Measurements from ENCODE around the gene HMOX1. TPM values are rescaled to one million over a fixed set of nuclear protein-coding genes. Genes with fewer than 3 reads are reported as not detected.

HMOX1 gene
- total and polyA plus RNA-seq, 11 donors, result 2.4 to 126 (median 4.8) TPM

Small RNAs within 50 kb of the gene (microRNA-seq; reads per million reads assigned to microRNA genes)
- gene MIR3909 (6.3 to 11.4 (median 10.1) reads per million in 4 donors), gene MIR6069 (0 reads per million in 4 donors)

Other genes starting within 250 kb of the HMOX1 start
- gene HMGXB4, start 123.6 kb upstream of the HMOX1 start, total RNA-seq, result 10 to 100 TPM in 4 of 9 donors, 1 to 10 TPM in 5; 6.3 to 14.2 (median 9.7) TPM
- 1 to 10 TPM; 5.6 to 7.9 TPM for gene HMGXB4, start 123.6 kb upstream of the HMOX1 start, polyA plus RNA-seq
- gene TOM1, start 81.2 kb upstream of the HMOX1 start, total RNA-seq, result 100 to 1,000 TPM in 2 of 9 donors, 10 to 100 TPM in 7; 46.8 to 362 (median 56.8) TPM
- gene TOM1, start 81.2 kb upstream of the HMOX1 start, polyA plus RNA-seq, result 10 to 100 TPM; 48.6 to 80.6 TPM
- 10 to 100 TPM in 5 of 9 donors, 1 to 10 TPM in 4; 7.3 to 30.2 (median 12.3) TPM for gene MCM5, start 19.0 kb downstream of the HMOX1 start, total RNA-seq
- gene MCM5, start 19.0 kb downstream of the HMOX1 start, polyA plus RNA-seq, result 10 to 100 TPM in 1 of 2 donors, 1 to 10 TPM in 1; 5.9 to 14.0 TPM
- gene RASD2, start 159.7 kb downstream of the HMOX1 start, total RNA-seq, result 10 to 100 TPM in 1 of 9 donors, 1 to 10 TPM in 8; 1.4 to 10.5 (median 5.3) TPM
- 1 to 10 TPM; 3.7 to 4.8 TPM for gene RASD2, start 159.7 kb downstream of the HMOX1 start, polyA plus RNA-seq
- gene MB, start 236.2 kb downstream of the HMOX1 start, total RNA-seq, result over 10,000 TPM in 7 of 9 donors, 1,000 to 10,000 TPM in 2; 6,950 to 16,840 (median 13,341) TPM
- over 10,000 TPM in 1 of 2 donors, 1,000 to 10,000 TPM in 1; 6,181 to 16,360 TPM for gene MB, start 236.2 kb downstream of the HMOX1 start, polyA plus RNA-seq

Measured in heart left ventricle (tissue), 11 donors.